ACC112 (cell line): ENCODE results near the gene TMEM97.

Experiments used
- H2AFZ ChIP-seq: fragments of 200-600 bp; sonication (generic); one replicate; pipeline ENCODE4 v1.6.0; 2017; ENCODE audit warnings: antibody characterized with exemption, low read length; ENCODE audit not compliant: unreplicated experiment
- H3K27ac ChIP-seq: fragments of 200-600 bp; sonication (generic); 2 replicates; pipeline ENCODE4 v1.5.1; 2014; ENCODE audit warnings: low read depth, mild to moderate bottlenecking, antibody characterized with exemption, low read length, moderate library complexity
- H3K27me3 ChIP-seq: fragments of 200-600 bp; sonication (generic); 2 replicates; pipeline ENCODE4 v1.6.1; 2014; ENCODE audit warnings: mild to moderate bottlenecking, antibody characterized with exemption, low read length, moderate library complexity, mixed read lengths; ENCODE audit not compliant: insufficient read depth
- H3K36me3 ChIP-seq: fragments of 200-600 bp; sonication (generic); 2 replicates; pipeline ENCODE4 v1.6.1; 2016; ENCODE audit warnings: mild to moderate bottlenecking, antibody characterized with exemption, low read length, moderate library complexity, mixed read lengths; ENCODE audit not compliant: insufficient read depth
- H3K4me1 ChIP-seq: fragments of 200-600 bp; sonication (generic); one replicate; pipeline ENCODE4 v1.6.1; 2016; ENCODE audit warnings: low read length, mixed read lengths; ENCODE audit not compliant: insufficient read depth, unreplicated experiment, control insufficient read depth
- H3K4me3 ChIP-seq: fragments of 200-600 bp; sonication (generic); 2 replicates; pipeline ENCODE4 v1.5.1; 2014; ENCODE audit warnings: mild to moderate bottlenecking, low read depth, low read length
- H3K79me2 ChIP-seq: fragments of 200-600 bp; sonication (generic); one replicate; pipeline ENCODE4 v1.6.0; 2016; ENCODE audit warnings: low read length; ENCODE audit not compliant: control insufficient read depth, unreplicated experiment, insufficient read depth

TMEM97 gene

GRCh38 chr17:28328325-28328724 is 9.3 kb downstream of the TMEM97 start:
- peaks cover 10% of the 10 kb centered on the region; the same call in 1 of the 2 replicates for H3K36me3 ChIP-seq
- peaks cover 11% of the 10 kb centered on the region for H3K79me2 ChIP-seq
- no peak overlapping the region for H3K4me3 ChIP-seq
- H3K4me1 ChIP-seq: no peaks in the 10 kb centered on the region
- H3K27me3 ChIP-seq: no peaks in the 10 kb centered on the region
- no peak overlapping the region for H3K27ac ChIP-seq
- no peak overlapping the region for H2AFZ ChIP-seq

- Histone ChIP-seq H3K4me3 (no peak overlapping the region), H2AFZ (no peak overlapping the region), H3K79me2 (peaks cover 29% of the 10 kb centered on the region), H3K4me1 (peaks cover 9% of the 10 kb centered on the region), H3K36me3 (peaks cover 10% of the 10 kb centered on the region; the same call in 1 of the 2 replicates), H3K27me3 (no peaks in the 10 kb centered on the region), H3K27ac (no peak overlapping the region)
Measured at GRCh38 chr17:28330671-28331070, 11.7 kb downstream of the TMEM97 start.

GRCh38 chr17:28331891-28332420 is 13.0 kb downstream of the TMEM97 start:
- Histone ChIP-seq H3K4me3 (no peak overlapping the region), H3K27me3 (no peaks in the 10 kb centered on the region), H2AFZ (no peak overlapping the region), H3K36me3 (peaks cover 10% of the 10 kb centered on the region; the same call in 1 of the 2 replicates), H3K4me1 (peaks cover 16% of the 10 kb centered on the region), H3K79me2 (peaks cover 39% of the 10 kb centered on the region), H3K27ac (no peak overlapping the region)

GRCh38 chr17:28333083-28333746 is 14.2 kb downstream of the TMEM97 start:
- Histone ChIP-seq H3K4me3 (no peak overlapping the region; the same call in 1 of the 2 replicates), H3K79me2 (peaks cover 52% of the 10 kb centered on the region), H2AFZ (no peak overlapping the region)

GRCh38 chr17:28334171-28334570 is 15.2 kb downstream of the TMEM97 start:
- Histone ChIP-seq H3K27me3 (no peaks in the 10 kb centered on the region), H2AFZ (no peak overlapping the region), H3K36me3 (no peaks in the 10 kb centered on the region; the same call in 1 of the 2 replicates), H3K4me1 (peaks cover 32% of the 10 kb centered on the region), H3K27ac (no peak overlapping the region), H3K79me2 (peaks cover 57% of the 10 kb centered on the region), H3K4me3 (peak overlapping the region; percentile 99)

More at GRCh38 chr17:28333083-28333746, 14.2 kb downstream of the TMEM97 start:
- H3K4me1 ChIP-seq: peaks cover 26% of the 10 kb centered on the region
- H3K36me3 ChIP-seq: peaks cover 10% of the 10 kb centered on the region; the same call in 1 of the 2 replicates
- no peaks in the 10 kb centered on the region for H3K27me3 ChIP-seq
- no peak overlapping the region for H3K27ac ChIP-seq

GRCh38 chr17:28334666-28335200 is 15.7 kb downstream of the TMEM97 start:
- Histone ChIP-seq H3K27ac (peak overlapping the region; percentile 87), H2AFZ (peak overlapping the region; percentile 92), H3K79me2 (peaks cover 62% of the 10 kb centered on the region), H3K27me3 (no peaks in the 10 kb centered on the region), H3K4me3 (peak overlapping the region; percentile 99), H3K4me1 (peaks cover 32% of the 10 kb centered on the region), H3K36me3 (no peaks in the 10 kb centered on the region)

GRCh38 chr17:28335201-28335958 is 16.4 kb downstream of the TMEM97 start, which contains the start of the genes IFT20 and TNFAIP1:
Gene IFT20, minus strand, starts transcription at chr17:28335472. Its CDS starts 3,487 bp downstream, at chr17:28331985.
Gene TNFAIP1, plus strand, starts transcription at chr17:28335761. Its CDS starts 3,761 bp downstream, at chr17:28339522.
- peak within 1 kb of the TSS; percentile 87 for H3K27ac ChIP-seq
- H3K27me3 ChIP-seq: no peaks in the 10 kb centered on the region
- H3K4me3 ChIP-seq: peak within 1 kb of the TSS; percentile 99
- peak within 1 kb of the TSS; percentile 92 for H2AFZ ChIP-seq
- H3K36me3 ChIP-seq: peaks cover 2% of the 10 kb centered on the region; the same call in 1 of the 2 replicates
- H3K79me2 ChIP-seq: peaks cover 66% of the 10 kb centered on the region
- peaks cover 32% of the 10 kb centered on the region for H3K4me1 ChIP-seq

GRCh38 chr17:28335959-28336871 is 17.2 kb downstream of the TMEM97 start:
- Histone ChIP-seq H2AFZ (peak overlapping the region; percentile 16), H3K4me1 (peaks cover 32% of the 10 kb centered on the region), H3K4me3 (peak overlapping the region; percentile 99), H3K36me3 (peaks cover 4% of the 10 kb centered on the region; the same call in 1 of the 2 replicates), H3K27me3 (no peaks in the 10 kb centered on the region), H3K27ac (peak overlapping the region; percentile 72), H3K79me2 (peaks cover 66% of the 10 kb centered on the region)

GRCh38 chr17:28338056-28338768 is 19.2 kb downstream of the TMEM97 start:
- H3K27ac ChIP-seq: peak overlapping the region; percentile 45
- no peaks in the 10 kb centered on the region for H3K27me3 ChIP-seq
- H3K79me2 ChIP-seq: peaks cover 56% of the 10 kb centered on the region
- H3K4me1 ChIP-seq: peaks cover 32% of the 10 kb centered on the region
- no peak overlapping the region for H3K4me3 ChIP-seq
- no peak overlapping the region for H2AFZ ChIP-seq
- peaks cover 13% of the 10 kb centered on the region; the same call in 1 of the 2 replicates for H3K36me3 ChIP-seq
